ENCODE data around the gene NUDT14.
A peak's percentile ranks its signal among the peaks of the same experiment; 100 is the strongest.

NUDT14 gene

DNA sequence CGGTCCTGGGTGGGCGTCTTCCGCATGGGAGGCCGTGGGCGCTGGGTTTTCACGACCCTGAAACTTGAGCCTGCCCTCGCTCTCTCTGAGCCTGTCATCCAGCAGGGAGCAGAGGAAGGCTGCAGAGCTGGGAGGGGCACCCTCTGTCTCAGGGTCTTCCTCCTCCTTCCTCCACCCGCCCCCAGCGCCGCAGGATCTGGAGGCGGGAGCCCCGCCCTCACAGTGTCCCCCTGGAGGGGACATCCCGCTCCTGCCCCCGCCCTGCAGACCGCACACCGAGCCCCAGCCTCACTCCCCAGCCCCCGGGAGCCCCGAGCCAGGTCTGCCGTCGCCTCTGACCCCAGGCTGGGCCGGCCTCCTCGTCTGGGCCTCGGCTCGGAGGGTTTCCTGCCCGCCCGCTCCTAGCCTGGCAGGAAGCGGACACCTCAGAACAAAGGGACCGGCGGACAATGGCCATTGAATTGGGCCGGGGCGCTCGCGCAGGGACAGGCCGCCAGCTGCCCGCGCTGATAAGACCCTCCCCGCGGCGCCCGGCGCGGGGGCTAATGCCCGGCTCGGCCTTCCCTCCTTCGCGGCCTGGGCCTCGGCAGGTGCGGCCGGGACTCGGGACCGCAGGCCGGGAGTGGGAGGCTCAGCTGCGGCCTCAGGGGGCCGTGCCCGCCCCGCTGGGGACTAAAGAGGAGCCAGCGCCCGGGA is 15.3 kb upstream of the NUDT14 start:
- DNase-seq = no peak

DNA sequence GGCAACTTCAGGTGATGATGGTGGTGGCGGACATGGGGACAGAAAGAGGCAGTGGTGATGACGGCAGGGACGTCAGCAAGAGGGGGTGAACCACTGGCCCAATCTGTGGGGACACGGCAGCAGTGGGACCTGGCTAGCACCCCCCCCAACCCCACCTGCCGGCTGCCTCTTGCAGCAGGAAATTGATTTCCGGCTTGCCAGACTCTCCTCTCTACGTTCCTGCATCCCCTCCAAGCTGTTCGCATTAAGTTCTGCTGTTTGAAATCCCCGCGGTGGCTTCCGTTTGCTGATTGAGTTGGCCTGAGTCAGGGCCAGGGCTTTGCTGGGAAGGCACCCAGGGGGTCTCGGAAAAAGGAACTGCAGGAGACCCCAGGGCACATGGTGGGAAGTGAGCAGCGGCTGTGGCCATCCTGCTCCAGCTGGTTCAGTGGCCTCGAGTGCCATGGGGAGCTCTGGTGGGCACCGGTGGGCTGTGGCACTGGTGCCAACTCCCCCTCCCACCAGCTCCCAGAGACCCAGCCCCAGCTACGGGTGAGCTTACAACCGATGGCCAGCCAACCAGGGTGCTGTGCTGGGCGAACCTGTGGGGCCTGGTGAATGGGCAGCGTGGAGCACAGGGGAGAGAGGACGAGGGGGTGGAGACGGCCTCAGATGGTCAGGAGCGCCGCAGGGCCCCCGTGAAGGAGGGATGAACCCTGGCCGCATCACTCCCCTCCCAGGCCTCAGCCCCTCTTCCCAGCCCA is 14.6 kb upstream of the NUDT14 start:
- DNase-seq = no peak

DNA sequence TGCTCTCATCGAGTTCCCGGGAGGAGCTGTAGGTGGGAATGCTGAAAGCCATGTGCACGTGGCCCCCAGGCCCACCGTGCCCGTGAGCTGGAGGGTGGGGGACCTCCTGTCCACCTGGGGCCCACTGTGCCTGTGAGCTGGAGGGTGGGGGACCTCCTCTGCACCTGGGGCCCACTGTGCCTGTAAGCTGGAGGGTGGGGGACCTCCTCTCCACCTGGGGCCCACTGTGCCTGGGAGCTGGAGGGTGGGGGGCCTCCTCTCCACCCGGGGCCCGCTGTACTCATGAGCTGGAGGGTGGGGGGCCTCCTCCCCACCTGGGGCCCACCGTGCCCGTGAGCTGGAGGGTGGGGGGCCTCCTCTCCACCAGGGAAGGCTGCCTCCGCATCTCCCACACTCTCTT is 13.9 kb upstream of the NUDT14 start:
- no peak for DNase-seq

GRCh38 chr14:105193916-105194782 is 13.0 kb upstream of the NUDT14 start:
- DNase-seq = no peak

DNA sequence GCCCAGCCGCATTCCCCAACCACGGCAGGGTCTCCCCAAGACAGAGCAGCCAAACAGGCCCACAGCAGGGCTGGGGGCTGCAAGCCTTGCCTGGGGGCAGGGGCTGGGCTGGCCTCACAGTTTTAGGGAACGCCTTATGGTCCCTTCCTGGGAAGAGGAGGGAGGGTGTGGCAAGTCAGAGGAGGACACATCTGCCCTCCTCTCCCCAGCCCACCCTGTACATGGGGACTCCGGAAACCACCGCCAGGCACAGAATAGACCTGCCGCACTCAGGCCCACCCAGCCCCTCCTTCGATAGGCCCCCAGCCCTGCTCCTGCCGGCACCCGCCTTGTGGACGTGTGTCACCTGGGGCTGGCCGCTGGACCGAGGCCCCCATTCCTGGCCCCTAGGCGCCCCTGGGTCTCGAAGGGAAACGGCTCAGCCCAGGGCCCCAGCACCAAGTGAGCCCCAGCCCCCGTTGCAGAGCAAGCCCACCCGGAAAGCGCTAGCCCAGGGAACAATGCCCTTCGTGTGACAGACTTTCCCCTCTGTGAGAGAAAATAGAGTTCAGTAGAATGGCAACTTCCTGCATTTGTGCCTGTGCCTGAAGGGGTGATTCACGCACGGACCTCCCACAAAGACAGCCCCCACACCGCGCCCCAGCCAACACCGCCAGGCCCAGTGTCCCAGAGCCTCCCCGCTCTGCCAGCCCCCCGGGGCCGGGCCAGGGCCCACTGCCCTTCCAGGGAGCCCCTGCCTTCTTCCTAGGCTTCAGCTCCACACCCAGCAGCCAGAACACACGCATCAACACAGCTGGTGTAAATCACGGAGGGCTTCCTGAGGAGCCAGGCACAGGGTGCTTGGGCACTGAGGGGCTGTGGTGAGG is 12.0 kb upstream of the NUDT14 start:
- no peak for DNase-seq

GRCh38 chr14:105187935-105188524 is 6.9 kb upstream of the NUDT14 start:
- DNase-seq = no peak

DNA sequence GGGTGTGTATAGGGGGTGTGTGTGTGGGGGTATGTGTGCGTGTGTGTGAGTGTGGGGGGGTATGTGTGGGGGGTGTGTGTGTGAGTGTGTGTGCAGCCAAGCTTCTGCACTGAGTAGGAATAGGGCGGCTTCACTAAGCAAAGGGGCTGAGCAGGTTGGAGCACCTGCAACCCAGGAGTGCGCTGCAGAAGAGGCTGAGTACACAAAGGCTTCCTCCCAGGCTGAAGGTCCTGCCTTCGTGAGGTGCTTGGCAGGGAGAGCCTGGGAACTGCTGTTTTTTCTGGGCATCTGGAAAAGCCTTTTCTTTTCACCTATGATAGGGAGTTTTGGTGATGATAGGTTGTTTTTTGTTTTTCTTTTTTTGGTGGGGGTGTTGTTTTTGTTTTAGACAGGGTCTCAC is 6.0 kb upstream of the NUDT14 start:
- DNase-seq = no peak

- DNase-seq = no peak
Measured at GRCh38 chr14:105185973-105186372, 4.9 kb upstream of the NUDT14 start.

DNA sequence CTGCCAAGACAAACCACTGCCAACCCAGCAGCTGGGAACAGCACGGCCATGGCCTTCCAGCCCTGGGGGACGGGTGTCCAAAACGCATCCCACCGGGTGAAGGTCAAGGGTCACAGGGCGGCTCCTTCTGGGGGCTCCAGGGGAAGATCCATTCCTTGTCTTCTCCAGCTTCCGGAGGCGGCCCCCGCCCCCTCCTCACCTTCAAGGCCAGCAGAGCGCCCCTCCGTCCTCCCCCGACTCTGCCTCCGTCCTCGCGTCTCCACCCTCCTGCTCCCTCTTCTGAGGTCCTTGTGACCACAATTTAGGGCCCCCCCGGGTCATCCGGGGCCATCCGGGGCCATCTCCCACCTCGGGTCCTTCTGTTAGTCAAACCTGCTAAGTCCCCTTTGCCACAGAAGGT is 3.9 kb upstream of the NUDT14 start:
- DNase-seq = no peak

- DNase-seq = no peak
Measured at GRCh38 chr14:105184461-105184860, 3.3 kb upstream of the NUDT14 start.

DNA sequence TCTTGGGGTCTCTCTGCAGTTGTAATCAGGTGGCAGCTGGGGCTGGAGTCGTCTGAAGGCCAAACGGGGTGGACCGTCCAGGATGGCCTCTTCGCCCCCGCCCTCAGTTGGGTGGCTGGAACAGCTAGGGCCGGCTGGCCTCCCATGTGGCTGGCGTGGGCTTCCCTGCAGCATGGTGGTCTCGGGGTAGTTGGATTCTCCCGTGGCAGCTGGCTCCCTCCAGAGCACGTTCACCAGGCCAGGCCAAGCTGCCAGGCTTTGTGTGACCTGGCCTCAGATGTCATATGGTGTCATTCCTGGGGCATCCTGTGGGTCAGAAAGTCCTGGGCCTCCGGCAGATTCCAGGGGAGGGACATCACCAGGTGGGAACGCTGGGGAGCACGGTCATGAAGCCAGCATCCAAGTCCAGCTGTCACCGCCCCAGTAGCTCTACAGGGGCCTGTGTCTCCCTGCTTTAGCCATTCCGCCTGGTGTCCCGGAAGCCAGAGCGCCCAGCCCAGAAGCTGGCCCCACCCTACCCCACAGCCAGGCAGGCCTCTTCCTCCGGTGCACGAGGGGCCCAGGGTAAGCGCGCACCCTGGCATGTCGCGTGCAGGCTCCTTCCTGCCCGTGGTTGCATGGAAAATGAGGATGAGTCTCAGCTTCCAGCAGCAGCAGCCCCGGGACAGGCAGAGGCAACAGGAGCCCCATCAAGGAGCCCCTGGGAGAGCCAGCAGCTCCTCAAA is 1.3 kb upstream of the NUDT14 start:
- DNase-seq = no peak

GRCh38 chr14:105181549-105182295 is 610 bp upstream of the NUDT14 start:
- DNase-seq = no peak

DNA sequence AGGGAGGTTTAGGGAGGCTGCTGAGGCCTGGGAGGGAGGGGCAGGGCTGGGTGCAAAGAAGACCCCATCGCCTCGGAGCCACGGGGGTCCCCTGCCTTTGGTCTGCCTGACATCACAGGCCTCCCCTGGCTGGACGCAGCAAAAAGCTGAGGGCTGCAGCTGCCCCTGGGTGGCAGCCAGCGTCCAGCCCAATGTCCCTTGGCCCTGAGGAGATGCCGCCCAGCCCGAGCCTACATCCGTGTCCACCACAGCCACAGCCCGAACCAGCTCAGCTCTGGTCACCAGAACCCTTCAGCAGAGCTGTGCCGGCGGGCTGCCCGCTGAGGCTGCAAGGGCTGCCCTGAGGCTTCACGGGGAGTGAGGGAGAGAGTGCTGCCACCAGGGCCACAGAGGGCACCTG is 1.9 kb downstream of the NUDT14 start:
- DNase-seq = no peak

DNA sequence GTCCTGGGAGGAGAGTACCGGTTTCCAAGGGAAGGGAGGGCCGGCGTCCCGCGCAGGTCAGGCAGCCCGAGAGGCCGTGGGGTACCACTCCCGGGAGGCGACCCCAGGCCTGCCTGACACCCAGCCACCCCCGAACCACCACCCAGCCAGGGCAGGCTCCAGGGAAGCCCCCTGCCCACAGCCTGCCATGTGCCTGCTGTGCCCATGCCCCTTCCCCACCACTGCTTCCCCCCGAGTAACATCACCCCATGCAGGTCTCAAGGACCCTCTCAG is 2.3 kb downstream of the NUDT14 start:
- DNase-seq = no peak

DNA sequence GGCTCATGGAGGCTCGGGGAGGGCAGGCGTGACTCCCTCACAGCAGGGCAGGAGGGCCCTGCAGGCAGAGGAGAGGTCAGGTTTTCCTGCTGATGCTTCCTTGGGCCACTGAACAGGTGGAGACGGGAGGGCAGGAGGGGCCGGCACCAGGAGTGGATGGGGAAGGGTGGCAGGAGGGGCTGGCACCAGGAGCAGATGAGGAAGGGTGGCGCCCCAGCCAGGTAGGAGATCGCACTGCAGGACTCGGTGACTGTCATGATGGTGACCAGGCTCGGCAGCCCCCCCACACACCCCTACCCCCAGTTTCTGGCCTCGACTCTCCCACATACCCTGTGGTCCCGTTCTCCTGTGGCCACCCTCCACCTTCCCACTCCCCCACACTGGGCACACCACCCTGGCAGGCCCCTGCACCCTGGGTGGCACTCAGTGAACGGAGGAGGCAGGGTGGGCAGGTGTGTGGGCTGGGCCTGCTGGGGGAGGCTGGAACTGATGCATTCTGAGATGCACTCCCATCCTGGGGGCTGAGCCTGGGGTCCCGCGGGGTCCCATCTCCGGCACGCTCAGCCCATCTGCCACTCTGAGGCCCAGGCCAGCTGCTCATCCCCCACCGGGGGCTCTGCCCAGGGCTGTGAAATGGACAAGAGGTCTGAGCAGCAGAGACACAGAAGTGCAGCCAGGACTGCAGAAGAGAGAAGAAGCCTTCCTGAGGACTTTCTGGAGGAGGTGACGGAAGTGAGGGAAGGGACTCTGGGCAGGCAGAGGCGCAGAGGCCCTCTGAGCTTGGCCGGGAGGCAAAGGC is 2.8 kb downstream of the NUDT14 start:
- DNase-seq = no peak

- DNase-seq = no peak
Measured at GRCh38 chr14:105177082-105177481, 4.0 kb downstream of the NUDT14 start.

- no peak for DNase-seq
Measured at GRCh38 chr14:105176513-105176912, 4.6 kb downstream of the NUDT14 start.

- DNase-seq = peak; percentile 39
Measured at GRCh38 chr14:105173901-105174894, 6.9 kb downstream of the NUDT14 start.

DNA sequence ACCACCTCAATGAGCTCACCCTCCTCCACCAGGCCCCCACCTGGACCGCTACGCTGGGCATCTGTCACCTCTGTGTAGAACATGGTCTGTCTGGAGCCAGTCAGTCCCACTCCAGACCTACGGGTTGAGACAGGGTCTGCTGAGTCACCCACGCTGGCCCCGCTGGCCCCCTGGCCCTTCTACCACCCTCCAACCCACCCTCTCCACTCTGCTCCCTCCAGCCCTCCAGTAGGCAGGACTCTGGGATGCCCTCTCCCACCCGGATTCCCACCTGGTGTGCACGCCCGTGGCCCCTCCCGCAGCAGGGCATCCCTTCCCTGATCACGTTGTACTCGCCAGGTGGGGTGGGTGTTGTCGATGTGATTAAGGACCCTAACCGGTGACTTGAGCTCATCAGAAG is 8.0 kb downstream of the NUDT14 start:
- no peak for DNase-seq

All from central memory CD4-positive, alpha-beta T cell (primary cell).